GM12874 (cell line): ENCODE data around the gene TBL1X.

Source experiments
- TF ChIP-seq, protein P1 (sequence below): IDR thresholded peaks from 2 replicates; pipeline ENCODE4 v1.5.1; 2011; ENCODE audit warnings: low read depth, mild to moderate bottlenecking, control low read depth, low read length, moderate library complexity; ENCODE audit not compliant: insufficient read depth

The TBL1X gene

DNA sequence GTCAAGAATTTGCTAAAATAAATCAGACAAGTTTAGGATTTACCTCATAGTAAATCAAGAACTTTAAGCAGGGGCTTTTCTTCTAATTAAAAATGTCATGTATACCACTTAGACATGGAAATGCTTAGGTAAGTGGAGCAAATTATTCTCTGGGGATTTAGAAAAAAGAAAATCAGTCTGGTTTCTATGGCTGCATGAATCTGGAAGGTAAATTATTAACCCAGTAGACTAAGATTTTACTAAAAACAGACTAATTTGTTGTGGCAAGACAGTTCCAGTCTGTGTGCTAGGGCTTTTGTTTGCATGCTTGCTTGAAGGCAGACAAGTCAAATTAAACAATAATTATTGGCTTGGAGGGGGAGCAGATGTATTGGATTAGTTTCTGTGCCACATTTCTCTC, 140.6 kb downstream of the TBL1X start:
- TF ChIP-seq, protein P1, sequence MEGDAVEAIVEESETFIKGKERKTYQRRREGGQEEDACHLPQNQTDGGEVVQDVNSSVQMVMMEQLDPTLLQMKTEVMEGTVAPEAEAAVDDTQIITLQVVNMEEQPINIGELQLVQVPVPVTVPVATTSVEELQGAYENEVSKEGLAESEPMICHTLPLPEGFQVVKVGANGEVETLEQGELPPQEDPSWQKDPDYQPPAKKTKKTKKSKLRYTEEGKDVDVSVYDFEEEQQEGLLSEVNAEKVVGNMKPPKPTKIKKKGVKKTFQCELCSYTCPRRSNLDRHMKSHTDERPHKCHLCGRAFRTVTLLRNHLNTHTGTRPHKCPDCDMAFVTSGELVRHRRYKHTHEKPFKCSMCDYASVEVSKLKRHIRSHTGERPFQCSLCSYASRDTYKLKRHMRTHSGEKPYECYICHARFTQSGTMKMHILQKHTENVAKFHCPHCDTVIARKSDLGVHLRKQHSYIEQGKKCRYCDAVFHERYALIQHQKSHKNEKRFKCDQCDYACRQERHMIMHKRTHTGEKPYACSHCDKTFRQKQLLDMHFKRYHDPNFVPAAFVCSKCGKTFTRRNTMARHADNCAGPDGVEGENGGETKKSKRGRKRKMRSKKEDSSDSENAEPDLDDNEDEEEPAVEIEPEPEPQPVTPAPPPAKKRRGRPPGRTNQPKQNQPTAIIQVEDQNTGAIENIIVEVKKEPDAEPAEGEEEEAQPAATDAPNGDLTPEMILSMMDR, result no peak

- TF ChIP-seq, protein P1, result no peak
Observed at GRCh38 chrX:9606971-9607370, 142.1 kb downstream of the TBL1X start.

DNA sequence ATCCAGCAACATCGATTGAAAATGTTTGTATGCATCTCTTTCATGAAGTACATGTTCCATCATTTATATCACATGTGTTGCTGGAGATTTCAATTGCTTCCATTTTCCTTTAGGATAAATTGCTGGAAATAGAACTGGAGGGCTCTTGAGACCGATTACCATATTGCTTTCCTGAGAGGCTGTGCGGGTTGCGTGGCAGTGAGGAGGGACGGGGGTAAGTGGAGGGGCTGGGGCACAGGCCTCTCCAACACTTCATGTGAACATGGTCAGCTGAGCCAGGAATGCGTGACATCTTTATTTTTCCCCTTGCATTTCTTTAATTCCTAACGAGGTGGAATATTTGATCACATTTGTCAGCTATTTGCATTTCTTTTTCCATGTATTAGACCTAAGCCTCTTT, 144.6 kb downstream of the TBL1X start:
- TF ChIP-seq, protein P1, result no peak

DNA sequence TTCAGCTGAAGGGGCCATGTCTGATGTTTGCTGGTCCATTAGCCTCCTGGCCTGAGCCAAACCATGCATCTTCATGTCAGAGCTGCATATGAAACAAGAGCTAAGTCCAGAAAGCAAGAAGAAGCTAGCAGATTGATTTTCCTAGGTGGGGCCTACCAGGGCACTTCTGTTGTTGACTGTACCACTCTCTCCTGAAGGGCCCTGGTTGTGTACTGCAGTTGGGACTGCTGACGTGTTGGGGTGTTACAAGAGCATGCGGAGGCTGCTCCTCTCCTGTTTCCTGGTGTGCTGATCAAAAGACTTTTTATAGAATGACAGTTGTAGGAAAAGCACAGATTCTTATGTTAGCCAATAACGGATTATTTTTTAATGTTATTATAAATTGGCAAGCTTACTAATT, 145.1 kb downstream of the TBL1X start:
- TF ChIP-seq, protein P1, result no peak

DNA sequence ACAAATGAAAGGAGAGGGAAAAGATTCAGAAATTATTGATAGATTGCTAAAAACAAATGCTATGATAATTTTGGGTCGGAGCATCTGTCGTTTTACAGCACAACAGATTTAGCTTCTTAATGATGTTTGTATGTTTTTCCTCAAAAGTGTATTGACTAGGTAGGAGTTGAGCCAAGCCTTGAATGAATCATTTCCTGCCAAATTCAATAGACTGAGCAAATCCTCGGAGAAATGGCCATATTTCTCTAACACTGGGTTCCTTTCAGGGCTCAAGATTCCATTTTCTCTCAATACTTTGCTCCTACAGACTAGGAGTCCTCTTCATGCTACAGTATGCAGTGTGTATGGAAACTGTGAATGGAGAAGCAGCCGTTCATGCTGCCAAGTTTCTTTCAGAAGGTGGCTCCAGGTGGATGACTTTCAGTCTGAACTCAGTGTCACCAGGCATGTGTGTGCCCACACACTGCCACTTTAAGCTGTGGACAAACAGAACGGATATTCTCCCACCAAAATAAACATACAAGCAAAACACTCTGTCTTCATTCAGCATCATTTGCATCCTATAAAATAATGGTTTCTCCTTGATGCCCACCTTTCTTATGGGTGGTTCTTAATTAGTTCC, 146.0 kb downstream of the TBL1X start:
- TF ChIP-seq, protein P1, result no peak

DNA sequence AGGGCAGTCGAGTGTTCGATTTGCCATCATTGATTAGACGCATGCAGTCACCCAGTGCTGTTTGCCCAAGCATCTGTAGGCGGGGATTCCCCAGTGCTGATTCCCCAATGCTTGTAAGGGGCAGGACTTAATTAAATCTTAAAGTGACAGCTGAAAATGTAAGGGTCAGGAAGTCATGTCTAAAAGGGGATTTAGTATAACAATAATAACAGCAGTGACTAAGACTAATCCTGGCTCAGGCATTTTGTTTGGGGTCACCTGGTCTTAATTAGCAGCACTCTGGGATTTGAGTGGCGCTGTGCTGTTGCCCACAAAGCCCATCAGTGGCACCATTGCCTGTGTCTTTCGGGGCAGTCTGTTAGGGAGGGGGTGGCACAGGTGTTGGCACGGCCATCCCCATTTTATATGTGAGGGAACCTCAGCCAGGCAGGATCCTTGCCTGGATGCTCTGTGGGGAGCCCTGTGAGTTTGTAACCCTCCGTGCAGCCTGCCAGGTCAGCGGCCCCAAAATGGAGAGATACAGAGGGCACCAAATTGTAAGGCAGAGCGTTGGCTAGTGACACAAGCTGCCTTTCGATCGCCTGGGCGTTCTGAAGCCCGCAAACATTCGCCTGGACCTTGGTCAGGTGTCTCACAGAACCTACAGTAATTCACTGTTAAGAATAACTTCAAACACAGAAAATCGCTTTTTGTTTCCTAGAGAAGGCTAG, 146.7 kb downstream of the TBL1X start:
- TF ChIP-seq, protein P1, result no peak

GRCh38 chrX:9612146-9612505, 147.3 kb downstream of the TBL1X start:
- TF ChIP-seq, protein P1, result no peak
